ENCODE measurements around the gene UGT2B17.

Gene UGT2B17

DNA sequence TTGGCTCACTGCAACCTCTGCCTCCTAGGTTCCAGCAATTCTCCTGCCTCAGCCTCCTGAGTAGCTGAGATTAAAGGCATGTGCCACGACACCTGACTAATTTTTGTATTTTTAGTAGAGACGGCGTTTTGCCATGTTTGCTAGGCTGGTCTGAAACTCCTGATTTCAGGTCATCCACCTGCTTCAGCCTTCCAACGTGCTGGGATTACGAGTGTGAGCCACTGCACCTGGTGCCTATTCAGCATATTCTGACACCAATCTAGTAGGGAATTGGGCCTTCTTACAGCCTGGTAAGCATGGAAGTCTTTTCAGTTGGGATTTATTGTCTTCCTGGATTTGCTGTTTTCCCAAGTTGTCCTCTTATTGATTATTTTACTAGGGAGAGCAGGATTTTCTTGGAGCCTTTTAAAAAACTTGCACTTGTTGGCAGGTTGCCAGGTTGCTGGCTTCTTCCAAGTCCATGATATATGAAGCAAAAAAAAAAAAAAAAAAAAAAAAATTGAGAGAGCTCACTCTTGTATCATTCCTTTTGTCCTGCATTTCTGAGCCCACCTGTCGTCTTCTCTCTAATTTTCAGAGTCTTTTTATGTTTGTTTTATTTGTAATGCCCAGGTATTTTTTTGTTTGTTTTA lies 85.2 kb downstream of the UGT2B17 start:
- DNase-seq = no peak
- no CpG with 5 or more reads among the region's 6 CpGs for WGBS (ENCODE audit: extremely low coverage, insufficient coverage, low lambda C conversion rate)

DNA sequence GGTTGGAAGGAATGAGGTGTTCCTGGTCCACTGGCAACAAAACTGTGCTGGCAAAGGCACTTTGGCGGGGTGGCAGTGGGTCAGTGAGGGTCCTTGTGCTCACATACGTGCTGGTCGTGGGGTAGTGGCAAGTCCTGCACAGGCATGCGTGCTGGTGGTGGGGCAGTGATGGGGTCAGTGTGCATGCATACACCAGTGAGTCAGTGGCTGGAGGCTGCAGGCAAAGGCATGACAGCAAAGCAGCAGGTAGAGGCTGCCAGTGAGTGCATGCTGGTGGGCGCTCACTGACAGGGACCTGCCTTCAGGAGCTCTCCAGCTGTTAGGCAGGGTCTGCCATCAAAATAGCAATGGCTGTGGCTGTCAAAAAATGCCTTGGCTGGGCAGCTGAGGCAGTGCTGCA lies 86.8 kb downstream of the UGT2B17 start:
- Histone ChIP-seq H3K4me3 (ENCODE audit: low read length) (no peak overlapping the region), H3K18ac (ENCODE audit: low read length) (no peak overlapping the region), H3K4ac (ENCODE audit: low read depth, low read length) (no peak overlapping the region), H4K8ac (ENCODE audit: low read depth, low read length) (no peak overlapping the region), H3K4me1 (ENCODE audit: control insufficient read depth, low read depth, low read length) (no peaks in the 10 kb centered on the region), H3K56ac (ENCODE audit: low read length) (no peak overlapping the region), H4K5ac (ENCODE audit: low read length) (no peak overlapping the region), H3K36me3 (ENCODE audit: control insufficient read depth, insufficient read depth, low read length) (no peaks in the 10 kb centered on the region), H3K79me1 (ENCODE audit: low read length) (no peaks in the 10 kb centered on the region), H3K27me3 (ENCODE audit: insufficient read depth, low read length, poor library complexity) (no peaks in the 10 kb centered on the region), H3K27ac (ENCODE audit: low read depth, low read length) (no peak overlapping the region), H2BK5ac (ENCODE audit: low read length) (no peak overlapping the region), H2BK15ac (replicated peaks; ENCODE audit: low read depth) (no peak overlapping the region), H3K79me2 (ENCODE audit: control insufficient read depth, insufficient read depth, low read length) (no peaks in the 10 kb centered on the region), H2AK5ac (ENCODE audit: low read length) (no peak overlapping the region), H2BK120ac (ENCODE audit: low read depth, low read length) (no peak overlapping the region), H3K4me2 (ENCODE audit: low read length) (no peak overlapping the region), H3K9ac (ENCODE audit: low read length) (no peak overlapping the region), H3K23ac (ENCODE audit: low read length) (no peak overlapping the region)
- no CpG with 5 or more reads among the region's 5 CpGs for WGBS (ENCODE audit: extremely low coverage, insufficient coverage, low lambda C conversion rate)
- DNase-seq = no peak

More for the DNA sequence above, 85.2 kb downstream of the UGT2B17 start:
- Histone ChIP-seq H3K79me2 (ENCODE audit: control insufficient read depth, insufficient read depth, low read length) (no peaks in the 10 kb centered on the region), H4K8ac (ENCODE audit: low read depth, low read length) (no peak overlapping the region), H3K9ac (ENCODE audit: low read length) (no peak overlapping the region), H3K4ac (ENCODE audit: low read depth, low read length) (no peak overlapping the region), H3K27me3 (ENCODE audit: insufficient read depth, low read length, poor library complexity) (no peaks in the 10 kb centered on the region), H3K27ac (ENCODE audit: low read depth, low read length) (no peak overlapping the region), H3K56ac (ENCODE audit: low read length) (no peak overlapping the region), H3K18ac (ENCODE audit: low read length) (no peak overlapping the region), H3K4me1 (ENCODE audit: control insufficient read depth, low read depth, low read length) (no peaks in the 10 kb centered on the region), H3K36me3 (ENCODE audit: control insufficient read depth, insufficient read depth, low read length) (no peaks in the 10 kb centered on the region), H3K4me2 (ENCODE audit: low read length) (no peak overlapping the region), H3K4me3 (ENCODE audit: low read length) (no peak overlapping the region), H2AK5ac (ENCODE audit: low read length) (no peak overlapping the region), H2BK5ac (ENCODE audit: low read length) (no peak overlapping the region), H3K23ac (ENCODE audit: low read length) (no peak overlapping the region), H2BK120ac (ENCODE audit: low read depth, low read length) (no peak overlapping the region), H3K79me1 (ENCODE audit: low read length) (no peaks in the 10 kb centered on the region), H4K5ac (ENCODE audit: low read length) (no peak overlapping the region), H2BK15ac (replicated peaks; ENCODE audit: low read depth) (no peak overlapping the region)
